D721Med (cell line): Measurements from ENCODE around the gene TK2.
"Not testable (repeated sequence)": the region's sequence is repeated elsewhere in the genome, so short reads cannot be mapped to it uniquely, and the experiment has no call there.

Source experiments
- DNase-seq: peaks from one replicate; pipeline ENCODE4 v3.0.0; 2011; ENCODE audit warnings: low spot score; ENCODE audit not compliant: insufficient read length
- FAIRE-seq: peaks from 2 replicates; lab custom pipeline; 2011; peaks lifted over from hg19 to GRCh38; lab: Jason Lieb, UNC
- TF ChIP-seq, protein P1 (sequence below): IDR thresholded peaks from 2 replicates; pipeline ENCODE4 v1.5.1; 2012; ENCODE audit warnings: mild to moderate bottlenecking, control low read depth; ENCODE audit not compliant: insufficient read depth; ENCODE audit errors: missing control alignments

Gene TK2

DNA sequence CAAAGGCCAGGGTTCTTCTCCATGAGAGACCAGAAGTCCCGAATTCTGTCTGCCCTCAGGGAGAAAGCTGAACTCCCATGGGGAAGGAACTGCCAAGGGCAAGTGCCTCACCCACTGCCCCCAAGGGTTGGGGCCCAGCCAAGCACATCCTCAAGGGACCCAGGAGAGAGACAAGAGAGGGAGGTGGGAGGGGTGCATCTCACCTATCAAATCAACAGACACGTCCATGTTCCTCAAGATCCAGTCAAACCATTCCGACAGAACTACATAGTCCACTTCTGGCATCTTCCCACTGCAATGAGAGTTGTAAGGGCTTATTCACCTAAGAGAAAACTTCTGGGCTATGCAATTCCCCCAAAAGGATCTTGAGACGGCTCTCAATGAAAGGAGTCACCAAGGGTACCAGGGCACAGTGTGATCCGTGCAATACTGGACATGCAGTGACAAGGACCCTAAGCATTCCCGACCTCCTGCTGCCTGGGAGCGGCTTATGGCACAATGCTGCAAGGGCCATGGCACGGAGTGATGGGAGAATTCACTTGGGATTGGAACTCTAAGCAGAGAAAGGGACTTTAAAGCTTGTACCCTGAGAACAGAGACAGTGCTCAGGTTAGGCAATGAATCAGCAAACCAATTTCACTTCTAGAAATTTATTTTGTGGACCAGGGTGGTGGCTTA is 32.2 kb downstream of the TK2 start:
- FAIRE-seq (no peak), DNase-seq (no peak)
- TF ChIP-seq, protein P1, sequence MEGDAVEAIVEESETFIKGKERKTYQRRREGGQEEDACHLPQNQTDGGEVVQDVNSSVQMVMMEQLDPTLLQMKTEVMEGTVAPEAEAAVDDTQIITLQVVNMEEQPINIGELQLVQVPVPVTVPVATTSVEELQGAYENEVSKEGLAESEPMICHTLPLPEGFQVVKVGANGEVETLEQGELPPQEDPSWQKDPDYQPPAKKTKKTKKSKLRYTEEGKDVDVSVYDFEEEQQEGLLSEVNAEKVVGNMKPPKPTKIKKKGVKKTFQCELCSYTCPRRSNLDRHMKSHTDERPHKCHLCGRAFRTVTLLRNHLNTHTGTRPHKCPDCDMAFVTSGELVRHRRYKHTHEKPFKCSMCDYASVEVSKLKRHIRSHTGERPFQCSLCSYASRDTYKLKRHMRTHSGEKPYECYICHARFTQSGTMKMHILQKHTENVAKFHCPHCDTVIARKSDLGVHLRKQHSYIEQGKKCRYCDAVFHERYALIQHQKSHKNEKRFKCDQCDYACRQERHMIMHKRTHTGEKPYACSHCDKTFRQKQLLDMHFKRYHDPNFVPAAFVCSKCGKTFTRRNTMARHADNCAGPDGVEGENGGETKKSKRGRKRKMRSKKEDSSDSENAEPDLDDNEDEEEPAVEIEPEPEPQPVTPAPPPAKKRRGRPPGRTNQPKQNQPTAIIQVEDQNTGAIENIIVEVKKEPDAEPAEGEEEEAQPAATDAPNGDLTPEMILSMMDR = no peak

DNA sequence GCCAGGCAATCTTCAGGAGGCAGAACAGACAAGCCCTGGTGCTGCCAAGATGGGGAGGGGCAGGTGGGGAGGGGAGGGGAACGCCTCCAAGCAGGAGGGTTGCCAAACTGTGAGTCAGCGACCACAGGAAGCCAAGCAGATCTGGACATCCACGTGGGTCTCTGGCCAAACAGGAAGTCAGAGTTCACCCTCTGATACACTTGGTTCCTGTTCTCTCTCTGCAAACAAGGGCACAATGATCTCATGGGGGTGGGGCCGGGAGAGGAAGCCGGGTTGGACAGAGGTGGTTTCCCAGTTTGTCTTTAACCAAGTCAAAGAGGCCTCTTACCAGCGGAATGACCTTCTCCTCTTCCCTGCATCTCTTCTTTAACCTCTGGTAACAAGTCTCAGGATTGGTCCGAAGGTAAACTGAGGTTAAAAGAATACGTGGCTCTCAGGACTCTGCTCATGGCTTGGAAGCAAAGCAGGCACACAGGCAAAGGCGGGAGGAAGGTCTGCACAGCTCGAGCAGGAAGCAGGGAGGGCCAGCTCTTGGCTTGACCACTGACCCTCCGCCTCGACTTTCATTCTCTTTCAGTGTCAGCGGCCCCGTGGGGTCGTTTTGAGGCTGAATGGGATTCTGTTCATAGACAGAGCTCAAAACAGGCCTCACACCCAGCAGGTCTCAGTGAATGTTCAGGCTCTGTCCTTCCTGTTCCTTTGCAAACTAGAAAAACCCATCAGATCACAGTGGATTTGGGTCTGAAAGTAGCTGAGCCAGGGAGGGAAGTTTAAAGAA is 32.9 kb downstream of the TK2 start:
- TF ChIP-seq, protein P1 = no peak
- DNase-seq (no peak), FAIRE-seq (no peak)

DNA sequence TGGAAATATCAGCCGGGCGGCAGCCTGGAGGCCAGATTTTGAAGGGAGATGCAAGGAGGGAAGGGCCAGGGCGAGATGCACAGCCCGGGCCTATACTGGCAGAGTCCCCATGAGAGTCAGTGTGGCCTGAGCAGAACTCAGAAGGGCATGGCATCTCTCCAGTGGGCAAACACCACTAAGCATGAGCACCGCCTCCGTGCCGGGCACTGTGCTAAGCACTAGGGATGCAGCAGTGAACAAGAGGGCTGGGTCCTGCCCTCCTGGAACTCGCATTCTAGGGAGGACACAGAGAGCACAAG is 33.5 kb downstream of the TK2 start:
- DNase-seq (no peak), FAIRE-seq (no peak)
- TF ChIP-seq, protein P1 = no peak

DNA sequence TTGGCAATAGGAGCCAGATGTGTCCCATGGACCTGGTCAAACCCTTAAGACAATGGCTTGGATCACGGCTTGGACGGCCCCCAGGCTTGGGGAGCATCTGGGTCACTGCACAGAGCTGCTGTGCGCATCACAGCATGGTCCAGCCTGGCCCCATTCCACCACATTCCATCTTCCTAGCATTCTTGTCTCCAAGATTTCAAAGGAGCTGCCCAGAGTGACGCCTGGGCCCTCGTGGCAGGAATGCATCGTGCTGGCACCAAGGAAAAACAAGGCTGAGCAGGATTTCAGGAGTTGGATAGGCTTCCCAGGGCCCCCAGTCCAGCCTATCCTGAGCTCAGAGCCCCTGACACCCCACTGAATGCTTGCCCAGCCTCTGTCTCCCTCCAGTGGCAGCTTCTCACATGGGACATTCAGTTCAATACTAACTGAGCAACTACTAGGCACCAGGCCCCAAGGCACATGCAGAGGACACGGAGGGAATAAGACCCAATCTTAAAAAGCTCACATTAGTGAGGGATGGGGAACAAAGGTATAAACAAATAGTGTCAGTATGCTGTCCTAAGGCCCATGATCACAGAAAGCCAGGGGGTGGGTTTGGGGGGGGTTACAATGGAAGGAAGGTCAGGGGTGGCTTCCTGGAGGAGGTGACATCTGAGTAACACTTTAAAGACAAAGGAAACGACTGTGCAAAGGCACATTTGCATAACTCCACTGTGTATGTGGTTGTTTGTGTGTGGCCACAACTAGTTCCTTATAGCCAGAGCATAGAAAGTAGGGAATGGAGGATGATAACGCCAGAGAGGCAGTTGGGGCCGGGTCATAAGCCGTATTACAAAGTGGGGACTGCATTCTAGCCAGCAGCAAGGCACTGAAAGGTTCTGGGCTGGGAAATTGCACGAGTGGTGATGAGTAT is 34.1 kb downstream of the TK2 start:
- no peak for DNase-seq
- no peak for FAIRE-seq

DNA sequence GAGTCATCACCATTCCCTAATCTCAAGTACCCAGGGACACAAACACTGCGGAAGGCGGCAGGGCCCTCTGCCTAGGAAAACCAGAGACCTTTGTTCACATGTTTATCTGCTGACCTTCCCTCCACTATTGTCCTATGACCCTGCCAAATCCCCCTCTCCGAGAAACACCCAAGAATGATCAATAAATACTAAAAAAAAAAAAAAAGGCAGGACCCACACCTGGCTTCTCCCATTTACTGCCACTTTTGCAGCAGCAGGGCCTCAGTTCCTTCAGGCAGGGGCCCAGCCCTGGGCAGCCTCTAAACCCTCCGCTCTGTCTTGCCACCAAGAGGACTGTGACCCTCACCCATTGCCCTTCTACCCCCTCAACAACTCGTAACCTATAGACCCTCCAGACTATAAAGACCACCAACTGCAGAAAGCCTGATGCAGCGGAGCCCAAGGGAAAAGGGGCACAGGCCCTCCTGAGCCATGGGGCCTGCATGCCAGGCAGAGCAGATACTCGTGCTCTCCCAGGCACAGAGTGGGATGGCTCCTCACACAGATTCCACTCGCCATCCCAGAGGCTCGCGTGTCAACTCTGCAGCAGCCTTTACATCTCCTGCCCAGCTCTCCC is 34.8 kb downstream of the TK2 start:
- FAIRE-seq, DNase-seq: not testable (repeated sequence)

More for the DNA sequence above, 34.1 kb downstream of the TK2 start:
- TF ChIP-seq, protein P1 = no peak

DNA sequence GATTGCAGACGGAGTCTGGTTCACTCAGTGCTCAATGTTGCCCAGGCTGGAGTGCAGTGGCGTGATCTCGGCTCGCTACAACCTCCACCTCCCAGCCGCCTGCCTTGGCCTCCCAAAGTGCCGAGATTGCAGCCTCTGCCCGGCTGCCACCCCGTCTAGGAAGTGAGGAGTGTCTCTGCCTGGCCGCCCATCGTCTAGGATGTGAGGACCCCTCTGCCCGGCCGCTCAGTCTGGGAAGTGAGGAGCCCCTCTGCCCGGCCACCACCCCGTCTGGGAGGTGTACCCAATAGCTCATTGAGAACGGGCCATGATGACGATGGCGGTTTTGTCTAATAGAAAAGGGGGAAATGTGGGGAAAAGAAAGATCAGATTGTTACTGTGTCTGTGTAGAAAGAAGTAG is 35.5 kb downstream of the TK2 start:
- DNase-seq, FAIRE-seq: not testable (repeated sequence)

DNA sequence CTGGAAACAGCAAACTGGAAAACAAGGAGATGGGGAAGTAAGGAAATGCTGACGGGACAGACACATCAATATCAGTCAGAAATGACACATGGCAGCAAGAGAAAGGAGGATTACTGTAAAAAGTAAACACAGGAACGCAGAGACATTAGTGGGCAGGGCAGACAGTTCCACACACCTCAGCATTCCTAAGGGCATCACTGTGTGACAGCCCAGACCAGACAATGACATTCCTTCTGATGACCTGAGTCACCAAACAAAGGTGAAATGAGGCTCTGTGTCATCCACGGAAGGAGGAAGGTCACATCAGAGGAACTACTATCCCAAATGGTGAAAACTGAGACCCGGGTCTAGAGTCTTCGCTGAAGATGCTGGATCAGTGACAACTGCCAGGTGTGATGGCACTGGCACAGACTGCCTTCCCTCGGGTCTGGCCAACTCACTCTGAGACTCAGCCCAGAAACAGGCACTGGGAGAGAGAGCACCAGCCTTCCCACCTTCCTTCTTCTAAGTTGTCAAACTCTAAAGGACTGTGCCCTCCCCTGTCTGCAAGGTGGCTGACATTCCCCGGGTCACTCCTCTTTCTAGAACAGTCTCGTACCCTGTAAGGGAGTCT is 36.7 kb downstream of the TK2 start:
- FAIRE-seq (no peak), DNase-seq (no peak)
- TF ChIP-seq, protein P1 = no peak
